Measurements from ENCODE around the gene SEMA3D.

SEMA3D gene

DNA sequence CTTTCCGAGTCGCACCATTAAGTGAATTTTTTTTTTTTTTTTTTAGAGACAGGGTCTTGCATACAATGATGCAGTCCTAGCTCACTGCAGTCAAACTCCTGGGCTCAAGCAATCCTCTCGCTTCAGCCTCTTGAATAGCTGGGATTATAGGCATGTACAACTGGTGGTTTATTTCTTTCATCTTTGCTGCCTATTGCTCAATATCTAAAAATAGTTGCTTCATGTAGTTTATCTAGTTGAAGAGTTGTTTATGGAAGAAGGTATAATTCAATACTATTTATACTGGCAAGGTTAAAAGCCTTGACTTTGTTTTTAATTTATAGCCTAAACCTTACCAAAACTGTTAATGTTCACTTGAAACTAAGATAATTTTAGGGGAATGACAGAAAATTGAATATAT is 66.9 kb downstream of the SEMA3D start:
- no peak for DNase-seq

DNA sequence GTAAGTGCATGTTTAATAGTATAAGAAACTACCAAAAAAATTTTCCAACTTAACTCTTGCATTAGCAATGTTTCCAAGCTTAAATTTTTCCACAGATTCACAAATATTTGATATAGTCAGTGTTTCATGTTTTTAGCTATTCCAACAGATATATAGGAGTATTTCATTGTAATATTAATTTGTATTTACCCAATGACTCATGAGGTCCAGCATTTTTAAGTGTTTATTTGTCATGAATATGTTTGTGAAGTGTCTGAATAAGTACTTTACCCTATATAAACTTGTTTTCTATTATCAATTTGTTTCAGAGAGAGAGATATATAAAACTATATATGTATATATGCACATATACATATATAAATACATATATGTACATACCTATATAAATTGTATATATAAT is 71.0 kb downstream of the SEMA3D start:
- no peak for DNase-seq

DNA sequence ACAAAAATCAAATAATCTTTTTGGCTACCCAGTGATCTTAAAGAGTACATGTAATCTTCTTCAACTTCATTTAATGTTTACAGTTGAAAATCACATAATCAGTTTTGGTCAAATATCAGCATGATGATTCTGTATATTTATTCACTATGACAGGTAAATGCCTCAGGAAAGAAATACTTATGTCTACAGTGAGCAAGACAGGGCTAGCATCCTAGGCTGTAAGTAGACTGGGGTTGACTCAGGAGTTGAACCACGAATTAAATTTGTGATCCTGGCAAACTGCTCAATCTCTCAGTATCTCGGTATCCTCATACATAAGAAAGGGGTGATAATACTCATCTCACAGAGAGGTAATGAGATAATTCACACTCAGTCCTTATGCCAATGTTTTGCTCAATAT is 71.8 kb downstream of the SEMA3D start:
- no peak for DNase-seq

DNA sequence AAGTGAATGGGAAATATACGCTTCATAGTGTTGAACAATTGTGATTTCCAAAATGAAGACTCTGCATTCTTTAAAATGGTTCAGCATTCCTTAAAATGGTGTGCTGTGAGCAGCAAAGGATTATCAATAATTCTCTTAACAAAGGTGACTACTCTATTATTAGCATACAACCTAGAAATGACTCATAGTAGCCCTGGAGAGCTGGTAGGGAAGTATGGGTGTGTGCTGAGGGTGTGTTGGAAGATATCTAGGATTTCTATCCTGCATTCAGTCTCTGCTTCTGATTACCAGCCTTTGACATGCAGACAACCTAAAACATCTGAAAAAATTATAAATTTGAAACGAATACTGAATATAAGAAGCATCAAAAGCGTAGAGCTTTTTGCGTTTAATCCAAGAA is 72.5 kb downstream of the SEMA3D start:
- DNase-seq = no peak

DNA sequence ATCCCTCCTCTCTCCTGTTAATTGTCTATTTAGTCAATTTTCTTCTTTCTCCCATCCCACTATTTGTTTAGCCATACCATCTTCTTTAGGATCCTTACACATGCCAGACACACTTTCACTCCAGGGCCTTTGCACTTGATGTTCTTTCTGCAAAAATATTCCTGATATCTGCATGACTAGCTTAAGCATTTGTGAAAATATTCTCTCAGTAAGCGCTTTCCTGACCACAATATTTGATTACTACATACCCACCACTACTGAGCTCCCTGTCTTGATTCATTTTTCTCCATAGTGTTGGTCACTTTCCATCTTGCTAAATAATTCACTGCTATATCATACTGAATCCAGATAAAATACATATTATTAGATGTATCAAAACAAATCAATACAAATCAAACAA is 75.1 kb downstream of the SEMA3D start:
- DNase-seq = no peak

DNA sequence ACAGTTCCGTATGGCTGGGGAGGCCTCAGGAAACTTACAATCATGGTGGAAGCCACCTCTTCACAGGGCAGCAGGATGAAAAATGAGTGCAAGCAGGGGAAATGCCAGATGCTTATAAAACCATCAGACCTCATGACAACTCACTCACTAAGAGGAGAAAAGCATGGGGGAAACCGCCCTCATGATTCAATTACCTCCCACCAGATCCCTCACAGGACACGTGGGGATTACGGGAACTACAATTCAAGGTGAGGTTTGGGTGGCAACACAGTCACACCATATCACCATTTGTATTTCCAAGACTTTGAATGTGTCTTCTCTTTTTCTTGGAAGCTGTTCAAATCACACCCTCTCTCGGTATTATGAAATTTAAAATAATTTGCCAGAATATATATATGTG is 80.1 kb downstream of the SEMA3D start:
- no peak for DNase-seq

DNA sequence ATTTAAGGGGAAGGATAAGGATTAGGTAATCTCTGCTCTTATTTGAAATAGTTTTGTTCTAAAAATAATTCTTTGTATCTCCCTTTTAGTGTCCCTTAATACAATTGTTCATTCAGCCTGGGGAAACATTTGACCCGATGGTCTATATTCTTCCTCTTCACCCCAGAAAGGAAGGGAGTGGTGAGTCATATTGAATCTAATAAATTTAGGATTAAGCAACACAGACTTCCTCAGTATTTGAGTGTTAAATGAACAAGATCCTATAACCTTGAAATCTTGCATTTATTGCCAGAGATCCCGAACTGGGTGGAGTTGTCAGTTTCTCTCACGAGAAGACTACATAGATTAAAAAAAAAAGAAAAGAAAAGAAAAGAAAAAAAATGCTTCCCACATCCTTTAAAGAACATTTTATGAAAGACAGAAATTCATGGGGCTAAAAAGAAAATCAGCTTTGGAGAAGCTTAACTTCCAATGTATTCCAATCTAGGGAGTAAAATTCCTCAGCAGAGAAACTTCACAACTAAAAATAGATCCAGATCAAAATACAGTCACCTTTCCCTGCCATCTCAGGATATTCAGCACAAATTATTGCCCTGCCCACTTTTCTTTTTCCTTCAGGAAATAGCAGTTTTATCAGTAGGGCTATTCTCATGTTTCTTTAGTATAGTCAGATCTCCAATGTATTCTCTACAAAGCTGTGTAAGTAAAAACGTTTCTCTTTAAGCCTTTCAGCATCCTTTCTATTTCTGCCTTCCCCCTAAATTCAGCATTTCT is 82.2 kb downstream of the SEMA3D start:
- no peak for DNase-seq

DNA sequence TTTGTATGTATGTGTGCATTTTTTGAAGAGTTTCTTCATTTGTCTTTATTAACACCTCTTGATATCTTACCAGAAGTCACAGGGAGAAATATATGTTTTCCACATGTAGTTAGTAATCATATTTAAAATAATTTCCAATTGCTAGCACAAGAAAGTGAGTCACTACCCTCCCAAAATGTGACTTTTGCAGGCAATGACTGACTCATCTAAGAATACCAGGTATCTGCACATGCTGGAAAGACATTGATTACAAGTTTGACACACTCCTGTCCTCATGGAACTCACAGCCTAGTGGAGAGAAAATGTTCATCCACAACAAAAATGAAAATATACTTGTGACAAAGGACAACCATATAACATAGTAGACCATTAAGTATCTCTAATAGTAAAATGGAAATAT is 82.9 kb downstream of the SEMA3D start:
- no peak for DNase-seq

DNA sequence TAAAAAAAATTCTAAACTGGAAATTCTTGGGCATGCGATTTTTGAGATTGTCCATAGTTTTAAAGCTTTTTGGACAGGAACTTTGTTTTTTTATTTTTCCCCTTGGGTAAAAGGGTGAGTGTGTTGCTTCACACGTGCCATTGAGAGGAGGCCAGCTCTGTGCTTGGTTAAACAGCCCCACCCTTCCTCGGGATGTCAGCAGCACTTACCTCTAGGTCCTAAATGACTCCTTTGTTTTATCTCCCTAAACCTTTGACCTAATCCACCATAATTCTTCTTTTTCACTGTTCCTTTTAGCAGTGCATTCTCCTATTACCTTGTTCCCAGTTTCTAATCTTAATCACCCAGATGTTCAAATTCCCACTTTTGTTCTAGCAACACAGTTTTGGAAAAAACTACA is 83.5 kb downstream of the SEMA3D start:
- no peak for DNase-seq

DNA sequence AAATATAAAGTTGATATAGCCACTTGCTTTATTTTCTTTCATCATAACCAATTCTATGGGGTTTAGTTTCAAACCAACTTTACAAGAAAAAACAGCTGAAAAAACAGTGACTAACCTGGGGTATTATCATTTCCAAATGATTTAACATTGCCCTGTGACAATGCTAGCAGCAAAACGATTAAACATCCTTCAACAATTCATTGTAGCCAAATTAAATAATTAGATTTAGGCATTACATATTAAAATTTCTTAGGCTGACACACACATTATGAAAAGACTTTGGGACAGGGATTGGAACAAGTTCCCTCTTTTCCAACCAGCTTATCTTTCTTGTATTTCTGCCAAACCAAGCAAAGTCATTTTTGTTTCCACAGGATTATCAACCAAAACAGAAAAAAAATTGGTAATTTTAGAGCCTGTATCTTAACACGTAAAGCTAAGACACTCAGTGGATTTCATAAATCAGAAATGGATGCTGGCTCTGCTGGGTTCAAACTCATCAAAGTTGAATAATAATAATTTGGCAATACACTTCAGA is 84.0 kb downstream of the SEMA3D start:
- DNase-seq = no peak

DNA sequence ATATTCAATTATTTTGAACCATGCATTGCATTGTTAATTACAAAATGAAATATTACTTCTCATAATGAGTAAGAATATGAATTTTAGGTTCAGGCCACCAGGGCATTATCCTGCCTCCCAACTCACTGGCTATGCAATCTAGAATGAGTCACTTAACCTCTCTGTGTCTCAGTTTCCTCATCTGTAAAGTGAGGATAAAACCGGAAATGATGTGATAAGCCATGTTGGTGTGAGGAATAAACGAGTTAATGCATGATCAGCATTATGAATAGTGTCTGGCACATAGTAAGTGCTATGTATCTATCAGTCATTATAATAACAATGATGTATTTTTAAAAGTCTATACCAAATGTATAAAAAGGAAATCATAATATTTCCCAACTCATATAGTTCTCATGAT is 85.5 kb downstream of the SEMA3D start:
- no peak for DNase-seq

DNA sequence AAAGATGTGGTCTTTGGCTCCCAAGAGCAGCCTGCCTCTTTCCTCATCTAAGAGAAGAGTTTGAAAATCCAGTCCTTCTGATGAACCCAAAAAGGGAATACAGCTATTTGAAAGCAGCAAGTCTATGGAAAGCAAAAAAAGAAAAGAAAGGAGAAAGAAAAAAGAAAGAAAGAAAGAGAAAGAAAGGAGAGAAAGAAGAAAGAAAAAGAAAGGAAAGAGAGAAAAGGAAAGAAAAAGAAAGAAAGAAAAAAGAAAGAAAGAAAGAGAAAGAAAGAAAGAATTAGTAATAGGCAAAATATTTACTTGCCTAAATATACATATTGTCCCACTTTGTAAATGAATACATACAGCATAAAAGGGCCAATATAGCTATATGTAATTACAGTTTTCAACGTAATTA is 89.0 kb downstream of the SEMA3D start:
- DNase-seq = no peak

DNA sequence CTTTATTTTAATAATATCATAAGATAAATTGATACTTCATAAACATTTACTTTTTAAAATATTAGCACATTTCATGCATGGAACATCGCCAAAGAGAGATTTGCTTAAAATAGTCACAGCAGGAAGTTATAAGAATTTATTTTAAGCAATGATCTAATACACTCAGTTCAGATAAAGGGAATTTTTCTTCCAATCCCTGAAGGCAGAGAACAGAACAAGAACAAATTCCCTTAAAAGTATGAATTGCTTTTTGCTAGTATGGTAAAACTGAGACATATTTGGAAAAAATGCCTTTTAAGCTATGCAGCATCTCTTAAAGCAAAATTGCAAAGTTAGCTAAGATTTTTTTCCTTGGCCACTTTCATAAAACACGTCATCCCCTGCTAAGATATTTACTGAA is 91.0 kb downstream of the SEMA3D start:
- DNase-seq = no peak

DNA sequence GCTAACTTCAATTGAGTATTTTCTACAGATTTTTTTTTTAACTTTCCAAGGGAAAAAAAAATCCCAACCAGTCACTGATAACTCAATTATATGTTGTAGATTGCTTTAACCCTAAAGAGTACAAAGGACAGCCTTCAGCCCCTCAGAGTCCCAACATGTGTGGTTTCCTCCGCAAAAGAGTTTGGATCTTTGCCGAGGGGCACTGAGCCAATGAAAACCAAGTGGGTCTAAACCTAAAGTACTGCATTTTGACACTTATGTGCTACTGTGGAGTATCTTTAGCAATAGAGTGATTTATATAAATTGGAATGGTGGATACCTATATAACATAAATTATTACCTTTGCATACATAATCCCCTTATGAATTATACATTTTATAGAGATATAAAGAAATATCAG is 91.5 kb downstream of the SEMA3D start:
- DNase-seq = no peak

DNA sequence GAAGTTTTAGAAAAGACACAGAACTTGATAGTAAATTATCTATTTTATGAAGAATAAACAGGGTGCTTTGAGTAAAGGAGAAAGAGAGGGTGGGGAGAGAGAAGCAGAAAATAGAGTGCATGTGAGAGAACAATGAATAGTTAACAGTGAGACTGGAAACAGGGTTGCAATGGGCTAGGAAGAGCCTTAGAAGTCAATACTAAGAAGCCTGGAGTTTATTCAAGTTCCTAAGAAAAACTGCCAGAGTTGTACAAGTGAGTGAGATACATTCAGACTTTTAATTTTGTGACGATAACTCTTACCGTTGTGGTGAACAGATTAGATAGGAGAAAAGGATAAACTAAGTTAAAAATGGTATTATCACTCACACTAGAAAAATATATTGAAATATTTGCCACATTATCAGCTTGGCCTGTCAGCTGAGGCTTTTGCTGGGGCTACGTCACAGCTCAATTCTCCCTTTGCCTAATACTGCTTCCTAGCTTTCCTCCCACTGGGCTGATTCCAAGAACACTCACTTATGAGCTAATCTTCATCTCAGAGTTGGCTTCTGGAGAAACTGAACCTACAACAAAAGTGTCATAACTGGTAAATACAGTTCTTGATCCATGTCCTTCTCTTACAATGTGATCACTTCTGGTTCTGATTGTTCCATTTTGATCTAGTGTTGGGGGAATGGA is 92.7 kb downstream of the SEMA3D start:
- no peak for DNase-seq

DNA sequence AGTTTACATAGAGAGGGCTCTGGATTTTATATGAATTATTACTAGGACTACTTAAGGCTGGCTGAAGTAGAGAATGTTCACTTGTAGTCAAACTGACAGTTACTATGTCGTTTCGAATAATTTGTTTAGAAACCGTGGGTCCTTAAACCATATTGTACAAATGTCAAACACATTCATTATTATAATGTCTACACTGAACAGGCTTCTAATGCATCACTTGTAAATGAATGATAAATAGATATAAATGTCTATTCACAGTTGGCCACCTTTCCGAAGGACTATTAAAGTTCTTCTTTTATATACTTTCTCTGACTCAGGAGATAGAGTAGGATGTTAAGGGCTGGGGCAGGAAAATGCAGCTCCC is 95.3 kb downstream of the SEMA3D start:
- no peak for DNase-seq

DNA sequence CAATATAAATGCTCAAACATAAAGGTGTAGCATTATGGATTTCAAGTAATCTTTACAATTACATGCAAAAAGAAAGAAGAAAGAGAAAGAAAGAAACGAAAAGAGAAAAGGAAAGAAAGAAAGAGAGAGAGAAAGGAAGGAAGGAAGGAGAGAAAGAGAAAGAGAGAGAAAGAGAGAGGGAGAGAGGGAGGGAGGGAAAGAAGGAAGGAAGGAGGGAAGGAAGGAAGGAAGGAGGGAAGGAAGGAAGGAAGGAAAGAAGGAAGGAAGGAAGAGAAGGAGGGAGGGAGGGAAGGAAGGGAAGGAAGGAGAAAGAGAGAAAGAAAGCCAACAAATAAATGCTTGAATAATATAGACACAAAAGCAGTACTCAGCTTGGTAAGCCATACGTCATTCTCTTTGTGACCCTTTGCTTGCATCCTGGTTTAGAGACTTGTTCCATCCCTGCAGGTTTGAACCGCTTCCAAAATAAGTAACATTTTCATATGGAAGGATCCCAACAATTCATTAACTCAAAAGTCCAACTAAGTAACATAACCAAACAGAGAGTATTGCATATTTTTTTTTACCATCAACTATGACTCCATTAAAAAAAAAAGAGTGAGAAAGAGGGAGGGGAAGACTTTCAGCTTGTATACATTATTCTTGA is 95.8 kb downstream of the SEMA3D start:
- no peak for DNase-seq

DNA sequence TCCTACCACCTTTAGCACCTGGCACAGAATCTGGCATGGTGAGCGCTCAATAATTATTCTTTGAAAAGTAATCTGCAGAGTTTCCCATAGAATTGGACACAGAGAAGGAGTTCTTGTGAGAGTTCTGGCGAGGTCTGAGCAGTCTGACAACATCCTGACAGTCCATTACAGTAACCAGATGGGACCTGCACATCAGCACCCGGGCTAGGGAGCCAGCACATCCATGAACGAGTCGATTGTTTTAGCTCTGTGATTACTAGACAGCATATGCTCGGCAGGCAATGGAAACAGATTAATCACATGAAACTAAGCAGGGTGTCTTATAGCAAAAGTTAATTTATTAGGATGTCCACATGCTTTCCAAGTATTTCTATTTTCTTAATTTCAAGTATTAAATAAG is 96.7 kb downstream of the SEMA3D start:
- no peak for DNase-seq

DNA sequence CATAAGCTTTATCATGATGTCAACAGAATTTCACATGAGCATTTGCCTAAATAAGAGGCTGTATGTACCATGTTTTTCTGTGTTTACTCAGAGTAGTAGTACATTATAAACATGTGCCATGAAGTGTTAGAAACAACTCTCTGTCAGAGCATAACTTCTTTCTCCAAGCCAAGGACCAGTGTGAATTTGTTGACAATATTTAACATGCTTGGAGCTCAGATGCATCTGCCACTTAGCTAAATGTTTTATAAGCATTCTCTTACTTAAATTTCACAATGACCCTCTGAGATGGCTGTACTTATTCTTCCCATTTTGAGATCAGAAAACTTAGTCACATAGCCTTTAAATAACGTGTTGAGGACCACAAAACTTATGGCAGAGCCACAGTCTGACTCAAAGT is 105.0 kb downstream of the SEMA3D start:
- DNase-seq = no peak

DNA sequence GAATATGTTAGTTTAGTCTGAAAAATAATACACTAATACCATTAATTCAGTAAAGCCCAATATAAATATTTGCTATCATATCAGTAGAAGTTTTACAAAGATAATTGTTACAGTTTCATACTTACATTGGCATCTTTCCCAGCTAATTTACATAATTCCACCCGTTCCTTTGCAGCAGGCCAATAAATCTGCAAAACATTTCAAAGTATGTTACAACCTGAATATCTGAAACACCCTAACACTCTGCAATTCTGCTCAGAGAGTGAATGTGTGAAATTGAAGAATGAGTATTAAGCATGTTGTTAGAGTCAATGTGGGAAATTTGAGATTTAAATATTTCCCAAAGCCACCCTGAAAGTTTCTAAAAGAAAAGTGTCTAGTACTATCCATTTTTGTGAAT is 105.5 kb downstream of the SEMA3D start:
- no peak for DNase-seq

DNA sequence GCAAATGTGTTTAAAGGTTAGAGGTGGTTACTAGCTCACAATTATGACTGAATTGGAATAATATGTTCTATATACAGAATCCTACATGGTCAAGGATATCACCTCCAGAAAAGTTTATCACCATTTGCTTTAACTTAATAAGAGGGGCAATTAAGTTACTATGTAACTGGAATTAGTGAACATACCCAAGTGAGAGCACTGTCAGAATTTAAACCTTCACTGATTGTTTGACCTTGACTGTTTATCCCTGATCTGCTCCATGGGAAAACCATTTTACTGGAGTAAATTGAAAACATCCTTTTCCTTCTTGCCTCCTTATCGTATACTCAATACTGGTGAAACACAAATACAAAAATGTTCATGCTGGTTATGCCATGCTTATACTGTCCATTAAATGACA is 107.4 kb downstream of the SEMA3D start:
- DNase-seq = no peak

DNA sequence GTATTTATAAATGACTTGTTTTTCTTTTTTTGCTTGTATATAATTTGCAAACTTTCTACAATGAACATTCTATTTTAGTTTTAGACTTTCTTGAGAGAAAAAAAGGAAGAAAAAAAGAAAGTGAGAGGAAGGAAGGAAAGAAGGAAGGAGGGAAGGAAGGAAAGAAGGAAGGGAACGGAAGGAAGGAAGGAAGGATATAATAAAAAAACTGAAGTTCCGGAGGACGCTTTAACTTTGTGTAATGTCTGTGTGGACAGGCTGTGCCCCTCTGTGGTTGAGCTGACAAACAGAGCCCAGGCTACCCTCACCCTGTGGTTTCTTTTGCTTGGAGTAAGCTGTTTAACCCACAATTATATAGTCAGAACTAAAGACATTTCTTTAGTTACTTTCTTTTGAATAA is 108.7 kb downstream of the SEMA3D start:
- peak; percentile 2 for DNase-seq

DNA sequence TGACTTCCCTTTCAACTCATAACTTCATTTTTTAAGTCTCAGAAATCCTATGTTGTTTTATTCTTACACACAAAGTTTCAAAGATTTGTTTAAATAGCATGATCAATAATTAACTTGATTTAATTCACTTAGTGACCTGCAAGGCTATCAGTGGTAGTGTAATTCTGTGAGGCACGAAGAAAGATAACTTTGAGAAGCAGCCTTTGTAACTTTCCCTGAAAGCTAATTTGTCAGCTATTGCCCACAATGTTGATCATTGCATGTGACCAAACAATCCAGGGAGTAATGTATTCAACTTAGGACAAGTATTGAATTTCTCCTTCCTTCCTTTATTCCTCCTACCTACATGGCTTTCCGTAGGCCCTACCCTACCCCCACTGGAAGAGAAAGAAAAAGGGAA is 111.0 kb downstream of the SEMA3D start:
- DNase-seq = no peak

DNA sequence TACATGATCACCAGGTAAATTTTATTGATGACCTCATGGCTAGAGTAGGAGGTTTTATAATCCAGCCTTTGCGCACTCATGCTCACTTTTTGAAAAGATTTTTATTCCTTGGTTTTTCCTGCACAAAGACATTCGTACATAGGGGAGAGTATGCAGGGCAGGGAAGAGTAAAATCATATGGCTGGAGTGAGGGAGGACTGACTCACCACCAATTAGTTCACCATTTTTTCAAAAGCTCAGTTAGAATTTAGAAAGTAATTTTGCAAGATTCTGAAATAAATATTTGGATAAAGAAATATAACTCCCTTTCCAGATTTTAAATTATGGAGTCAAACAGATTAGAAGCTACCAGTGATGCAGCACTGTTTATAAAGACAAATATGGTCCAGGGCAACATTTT is 111.9 kb downstream of the SEMA3D start:
- DNase-seq = no peak

All from hematopoietic multipotent progenitor cell treated with erythropoietin and hydrocortisone succinate and interleukin-3 and kit ligand, for 4 days (in vitro differentiated cells).